GM20000 (cell line): ENCODE results near the gene ADGRD2.

ENCODE experiments used
- DNase-seq: peaks from one replicate; pipeline ENCODE4 v3.0.0; 2012; ENCODE audit warnings: low spot score
- CTCF ChIP-seq: IDR thresholded peaks from 2 replicates; pipeline ENCODE4 v1.5.1; 2012; ENCODE audit warnings: mild to moderate bottlenecking, control low read depth; ENCODE audit errors: extremely low read depth, missing control alignments

The ADGRD2 gene

GRCh38 chr9:124482431-124483031, 32.3 kb downstream of the ADGRD2 start:
- no peak for DNase-seq
- TF ChIP-seq CTCF: no peak

GRCh38 chr9:124483481-124483880, 33.2 kb downstream of the ADGRD2 start:
- DNase-seq: no peak
- no peak for TF ChIP-seq CTCF

- DNase-seq: no peak
- no peak for TF ChIP-seq CTCF
Measured at GRCh38 chr9:124485201-124485600, 35.0 kb downstream of the ADGRD2 start.

GRCh38 chr9:124485936-124486335, 35.7 kb downstream of the ADGRD2 start:
- no peak for TF ChIP-seq CTCF
- DNase-seq: no peak

GRCh38 chr9:124486778-124487259, 36.6 kb downstream of the ADGRD2 start:
- no peak for DNase-seq
- TF ChIP-seq CTCF: no peak

- no peak for DNase-seq
- no peak for TF ChIP-seq CTCF
Measured at GRCh38 chr9:124487260-124488182, 37.3 kb downstream of the ADGRD2 start.

GRCh38 chr9:124488641-124489210, 38.5 kb downstream of the ADGRD2 start:
- no peak for DNase-seq
- no peak for TF ChIP-seq CTCF
